Left ventricle myocardium inferior (tissue), 1 donor: ENCODE data around the gene RUNX2. TPM values are rescaled to one million over a fixed set of nuclear protein-coding genes. Genes with fewer than 3 reads are reported as not detected.

Experiments
- DNase-seq: peaks from one replicate; pipeline ENCODE4 v3.0.0-alpha.2; 2020
- H3K27ac ChIP-seq: fragments of 200-600 bp; replicated peaks from 2 replicates; pipeline ENCODE4 v1.8.0; 2021
- H3K27me3 ChIP-seq: fragments of 200-600 bp; 2 replicates; pipeline ENCODE4 v1.8.0; 2021; ENCODE audit warnings: low read depth
- H3K36me3 ChIP-seq: fragments of 200-600 bp; 2 replicates; pipeline ENCODE4 v1.8.0; 2021
- H3K4me1 ChIP-seq: fragments of 200-600 bp; 2 replicates; pipeline ENCODE4 v1.8.0; 2021
- H3K4me3 ChIP-seq: fragments of 200-600 bp; 2 replicates; pipeline ENCODE4 v1.8.0; 2021; ENCODE audit warnings: mild to moderate bottlenecking, moderate library complexity
- H3K9me3 ChIP-seq: fragments of 200-600 bp; replicated peaks from 2 replicates; pipeline ENCODE4 v1.8.0; 2021
- intact Hi-C: fragments of 100-400 bp; cut with micrococcal nuclease; formaldehyde crosslinking; loops from one replicate; pipeline ENCODE4 v1.11.0; 2022
- total RNA-seq: library from RNA; stranded (reverse); fragmentation: NEBNext Ultra II Directional; extraction: Animal tissue kit (Norgen Biotek cat#: 25700); gene quantifications from one replicate; pipeline ENCODE4 v1.2.1, GENCODE V29; 2021
- TF ChIP-seq, protein P1 (sequence below): fragments of 200-600 bp; IDR thresholded peaks from 2 replicates; pipeline ENCODE4 v1.8.0; 2021; ENCODE audit warnings: antibody characterized with exemption, mild to moderate bottlenecking, borderline replicate concordance
- donor health status: DM: no; HTN: yes; CAD: no; lungs with severe emphysema.

RUNX2 gene
- total RNA-seq, 1 donor from 2014 or later, result 0.38 TPM

GRCh38 chr6:45297320-45297719 lies 30.8 kb upstream of the RUNX2 start:
- DNase-seq, result no peak
- no peaks in the 10 kb centered on the region for H3K27me3 ChIP-seq
- H3K9me3 ChIP-seq, result peaks cover 12% of the 10 kb centered on the region
- H3K4me1 ChIP-seq, result no peaks in the 10 kb centered on the region
- intact Hi-C loops, result no loop called here
- no peak overlapping the region for H3K27ac ChIP-seq
- H3K36me3 ChIP-seq, result no peaks in the 10 kb centered on the region
- H3K4me3 ChIP-seq, result no peak overlapping the region
- TF ChIP-seq, protein P1, sequence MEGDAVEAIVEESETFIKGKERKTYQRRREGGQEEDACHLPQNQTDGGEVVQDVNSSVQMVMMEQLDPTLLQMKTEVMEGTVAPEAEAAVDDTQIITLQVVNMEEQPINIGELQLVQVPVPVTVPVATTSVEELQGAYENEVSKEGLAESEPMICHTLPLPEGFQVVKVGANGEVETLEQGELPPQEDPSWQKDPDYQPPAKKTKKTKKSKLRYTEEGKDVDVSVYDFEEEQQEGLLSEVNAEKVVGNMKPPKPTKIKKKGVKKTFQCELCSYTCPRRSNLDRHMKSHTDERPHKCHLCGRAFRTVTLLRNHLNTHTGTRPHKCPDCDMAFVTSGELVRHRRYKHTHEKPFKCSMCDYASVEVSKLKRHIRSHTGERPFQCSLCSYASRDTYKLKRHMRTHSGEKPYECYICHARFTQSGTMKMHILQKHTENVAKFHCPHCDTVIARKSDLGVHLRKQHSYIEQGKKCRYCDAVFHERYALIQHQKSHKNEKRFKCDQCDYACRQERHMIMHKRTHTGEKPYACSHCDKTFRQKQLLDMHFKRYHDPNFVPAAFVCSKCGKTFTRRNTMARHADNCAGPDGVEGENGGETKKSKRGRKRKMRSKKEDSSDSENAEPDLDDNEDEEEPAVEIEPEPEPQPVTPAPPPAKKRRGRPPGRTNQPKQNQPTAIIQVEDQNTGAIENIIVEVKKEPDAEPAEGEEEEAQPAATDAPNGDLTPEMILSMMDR, result no peak

DNA sequence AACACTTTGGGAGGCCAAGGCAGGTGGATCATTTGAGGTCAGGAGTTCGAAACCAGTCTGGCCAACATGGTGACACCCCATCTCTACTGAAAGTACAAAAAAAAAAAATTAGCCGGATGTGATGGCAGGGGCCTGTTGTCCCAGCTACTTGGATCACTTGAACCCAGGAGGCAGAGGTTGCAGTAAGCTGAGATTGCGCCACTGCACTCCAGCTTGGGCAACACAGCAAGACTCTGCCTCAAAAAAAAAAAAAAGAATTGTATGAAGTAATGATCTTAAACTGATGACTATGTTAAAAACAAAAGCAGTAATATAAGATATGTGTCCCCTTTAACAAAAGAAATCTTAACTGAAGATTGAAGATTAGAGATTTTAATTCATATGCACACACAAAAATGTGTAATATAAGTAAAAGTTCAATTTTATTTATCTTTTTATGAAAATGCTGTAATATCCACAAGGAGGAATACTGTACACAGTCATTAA lies 29.0 kb upstream of the RUNX2 start:
- DNase-seq, result no peak
- intact Hi-C loops, result no loop called here
- Histone ChIP-seq H3K9me3 (peaks cover 20% of the 10 kb centered on the region), H3K27ac (no peak overlapping the region), H3K4me1 (no peaks in the 10 kb centered on the region), H3K27me3 (no peaks in the 10 kb centered on the region), H3K4me3 (no peak overlapping the region), H3K36me3 (no peaks in the 10 kb centered on the region)
- TF ChIP-seq, protein P1, result no peak

DNA sequence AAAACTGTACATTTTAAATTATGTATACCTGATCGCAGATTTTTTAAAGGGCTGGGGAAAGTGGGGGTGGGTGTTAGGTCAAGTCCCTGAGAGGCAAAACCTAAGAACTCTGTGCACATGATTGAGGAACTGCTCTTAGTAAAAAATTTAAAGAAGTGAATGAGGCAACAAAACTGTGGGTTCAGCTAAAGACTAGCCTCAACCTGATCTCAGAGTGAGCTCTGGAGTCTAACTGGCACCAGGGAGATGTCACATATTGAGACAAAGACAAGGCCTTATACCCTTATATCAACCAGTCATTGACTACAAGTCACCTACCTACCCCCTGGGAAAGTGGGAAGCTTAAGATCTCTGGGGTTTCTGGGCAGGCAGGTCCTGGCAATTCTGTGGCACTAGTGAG lies 27.4 kb upstream of the RUNX2 start:
- no peak for DNase-seq

DNA sequence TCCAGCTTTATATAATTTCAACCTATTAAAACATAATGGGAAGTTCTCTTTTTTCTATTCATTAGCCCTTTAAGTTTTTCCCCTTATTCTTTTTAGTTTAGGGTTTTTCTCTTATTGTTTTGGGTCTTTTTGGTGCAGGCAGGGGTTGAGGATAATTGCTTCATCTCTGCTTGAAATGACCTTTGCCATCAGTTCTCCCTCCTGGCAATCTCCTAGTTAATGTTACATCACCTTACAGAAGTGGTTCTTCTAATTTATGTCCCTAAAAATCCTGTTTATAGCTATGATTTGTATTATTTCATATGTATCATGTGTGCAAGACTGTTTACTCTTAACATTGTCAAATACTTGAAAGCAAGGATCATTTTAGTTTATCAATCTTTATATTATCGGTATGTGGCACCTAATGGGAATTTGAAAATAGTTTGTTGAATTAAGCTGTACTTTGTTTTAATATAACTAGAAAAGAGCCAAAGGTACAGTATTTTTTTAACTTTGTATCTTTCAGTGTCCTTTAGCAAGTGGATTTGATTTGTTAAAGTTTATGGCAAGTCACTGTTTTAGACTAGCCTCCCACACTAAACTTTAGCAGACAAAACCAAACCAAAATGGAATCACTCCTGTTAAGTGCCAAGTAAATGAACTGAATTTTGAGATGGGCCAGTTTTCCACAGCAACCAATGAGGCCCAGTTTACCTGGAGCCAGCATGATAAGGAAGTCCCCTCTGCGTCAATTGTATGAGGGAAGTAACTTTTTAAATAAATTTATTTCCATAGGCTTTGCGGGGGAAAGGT lies 26.6 kb upstream of the RUNX2 start:
- DNase-seq, result no peak
- H3K9me3 ChIP-seq, result peaks cover 14% of the 10 kb centered on the region
- TF ChIP-seq, protein P1, result no peak
- no peaks in the 10 kb centered on the region for H3K27me3 ChIP-seq
- no peak overlapping the region for H3K4me3 ChIP-seq
- H3K4me1 ChIP-seq, result no peaks in the 10 kb centered on the region
- intact Hi-C loops, result no loop called here
- no peak overlapping the region for H3K27ac ChIP-seq
- no peaks in the 10 kb centered on the region for H3K36me3 ChIP-seq

More for the DNA sequence above, 27.4 kb upstream of the RUNX2 start:
- Histone ChIP-seq H3K27me3 (no peaks in the 10 kb centered on the region), H3K4me1 (no peaks in the 10 kb centered on the region), H3K4me3 (no peak overlapping the region), H3K27ac (no peak overlapping the region), H3K9me3 (peaks cover 14% of the 10 kb centered on the region), H3K36me3 (no peaks in the 10 kb centered on the region)
- intact Hi-C loops, result no loop called here
- TF ChIP-seq, protein P1, result no peak

DNA sequence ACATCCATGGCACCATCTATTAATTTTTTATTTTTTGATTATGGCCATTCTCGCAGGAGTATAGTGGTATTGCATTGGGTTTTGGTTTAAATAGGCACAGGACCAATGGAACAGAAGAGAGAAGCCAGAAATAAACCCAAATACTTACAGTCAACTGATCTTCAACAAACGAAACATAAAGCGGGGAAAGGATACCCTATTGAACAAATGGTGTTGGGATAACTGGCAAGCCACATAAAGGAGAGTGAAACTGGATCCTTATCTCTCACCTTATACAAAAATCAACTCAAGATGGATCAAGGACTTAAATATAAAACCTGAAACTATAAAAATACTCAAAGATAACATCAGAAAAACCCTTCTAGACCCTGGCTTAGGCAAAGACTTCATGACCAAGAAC lies 25.3 kb upstream of the RUNX2 start:
- intact Hi-C loops, result no loop called here
- DNase-seq, result no peak
- Histone ChIP-seq H3K4me1 (no peaks in the 10 kb centered on the region), H3K27ac (no peak overlapping the region), H3K27me3 (no peaks in the 10 kb centered on the region), H3K9me3 (peaks cover 17% of the 10 kb centered on the region), H3K36me3 (peaks cover 5% of the 10 kb centered on the region), H3K4me3 (no peak overlapping the region)
- TF ChIP-seq, protein P1, result no peak
